Measurements from ENCODE around the gene P2RY2.
"Not testable (repeated sequence)": the region's sequence is repeated elsewhere in the genome, so short reads cannot be mapped to it uniquely, and the experiment has no call there.

The P2RY2 gene

GRCh38 chr11:73188301-73188700 lies 29.8 kb upstream of the P2RY2 start:
- no peak for FAIRE-seq

GRCh38 chr11:73189315-73189714 lies 28.8 kb upstream of the P2RY2 start:
- no peak for FAIRE-seq

- no peak for FAIRE-seq
Measured at GRCh38 chr11:73189723-73190556, 28.1 kb upstream of the P2RY2 start.

- no peak for FAIRE-seq
Measured at GRCh38 chr11:73190557-73190885, 27.6 kb upstream of the P2RY2 start.

- no peak for FAIRE-seq
Measured at GRCh38 chr11:73191151-73191550, 26.9 kb upstream of the P2RY2 start.

GRCh38 chr11:73192272-73192671 lies 25.8 kb upstream of the P2RY2 start:
- no peak for FAIRE-seq

GRCh38 chr11:73193251-73194033 lies 24.6 kb upstream of the P2RY2 start:
- no peak for FAIRE-seq

- FAIRE-seq: no peak
Measured at GRCh38 chr11:73194034-73194507, 24.0 kb upstream of the P2RY2 start.

GRCh38 chr11:73194593-73194992 lies 23.5 kb upstream of the P2RY2 start:
- no peak for FAIRE-seq

GRCh38 chr11:73195191-73196007 lies 22.7 kb upstream of the P2RY2 start:
- FAIRE-seq: no peak

- FAIRE-seq: no peak
Measured at GRCh38 chr11:73196576-73196975, 21.5 kb upstream of the P2RY2 start.

GRCh38 chr11:73197348-73197747 lies 20.7 kb upstream of the P2RY2 start:
- FAIRE-seq: no peak

- FAIRE-seq: not testable (repeated sequence)
Measured at GRCh38 chr11:73197787-73198186, 20.3 kb upstream of the P2RY2 start.

GRCh38 chr11:73198677-73199076 lies 19.4 kb upstream of the P2RY2 start:
- FAIRE-seq: no peak

- FAIRE-seq: no peak
Measured at GRCh38 chr11:73199446-73199845, 18.6 kb upstream of the P2RY2 start.

GRCh38 chr11:73200256-73200655 lies 17.8 kb upstream of the P2RY2 start:
- no peak for FAIRE-seq

GRCh38 chr11:73201249-73201648 lies 16.8 kb upstream of the P2RY2 start:
- no peak for FAIRE-seq

- no peak for FAIRE-seq
Measured at GRCh38 chr11:73201888-73202780, 15.9 kb upstream of the P2RY2 start.

GRCh38 chr11:73203322-73203721 lies 14.8 kb upstream of the P2RY2 start:
- FAIRE-seq: no peak

- FAIRE-seq: no peak
Measured at GRCh38 chr11:73203790-73204189, 14.3 kb upstream of the P2RY2 start.

- no peak for FAIRE-seq
Measured at GRCh38 chr11:73204711-73205121, 13.4 kb upstream of the P2RY2 start.

GRCh38 chr11:73205661-73206343 lies 12.3 kb upstream of the P2RY2 start:
- FAIRE-seq: no peak

All from A204.1 (cell line).